GM19455 (cell line): ENCODE results near the gene MPP2.
"Not testable (repeated sequence)": the region's sequence is repeated elsewhere in the genome, so short reads cannot be mapped to it uniquely, and the experiment has no call there.

Source experiments
- ATAC-seq: cut with Tn5 transposase; IDR thresholded peaks from one replicate; pipeline ENCODE4 v1.9.1; 2021; ENCODE audit not compliant: unreplicated experiment

MPP2 gene

DNA sequence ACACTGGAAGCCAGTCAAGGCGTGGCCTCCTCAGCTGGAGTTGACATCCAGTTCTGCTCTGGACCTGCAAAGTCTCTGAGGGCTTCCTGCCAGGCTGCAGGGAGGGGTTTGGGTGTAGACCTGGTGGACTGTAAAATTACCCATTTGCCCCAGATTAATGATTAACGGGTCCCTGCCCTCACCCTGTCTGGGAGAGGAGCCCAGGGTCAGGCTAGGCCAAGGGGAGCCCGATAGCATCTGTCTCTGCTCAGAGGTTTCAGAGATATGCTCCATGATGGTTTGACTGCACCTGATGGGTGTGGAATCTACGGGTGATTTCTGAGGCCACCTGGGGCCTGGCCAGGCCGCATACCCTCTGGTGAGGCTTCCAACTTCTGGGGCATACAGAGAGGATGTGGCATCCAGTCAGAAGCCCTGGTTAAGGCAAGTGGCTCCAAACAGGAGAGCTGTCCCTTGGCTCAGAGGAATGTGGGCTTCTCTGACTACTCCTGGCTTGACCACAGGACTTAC is 23.8 kb upstream of the MPP2 start:
- no peak for ATAC-seq

DNA sequence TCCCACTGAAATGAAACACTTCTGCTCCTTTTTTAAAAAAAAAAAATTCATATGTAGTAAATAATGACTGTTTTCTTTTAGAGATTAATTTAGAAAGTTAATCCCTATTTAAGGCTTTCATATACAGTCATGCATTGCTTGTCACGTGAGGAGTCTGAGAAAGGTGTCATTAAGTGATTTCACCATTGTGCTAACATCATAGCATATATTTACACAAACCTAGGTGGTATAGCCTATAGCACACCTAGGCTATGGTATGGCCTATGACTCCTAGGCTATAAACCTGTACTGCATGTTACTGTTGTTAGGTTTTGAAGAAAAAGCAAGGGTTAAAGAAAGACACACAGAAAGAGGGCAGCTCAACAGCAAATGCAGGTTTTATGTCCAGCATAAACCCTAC is 21.3 kb upstream of the MPP2 start:
- no peak for ATAC-seq

DNA sequence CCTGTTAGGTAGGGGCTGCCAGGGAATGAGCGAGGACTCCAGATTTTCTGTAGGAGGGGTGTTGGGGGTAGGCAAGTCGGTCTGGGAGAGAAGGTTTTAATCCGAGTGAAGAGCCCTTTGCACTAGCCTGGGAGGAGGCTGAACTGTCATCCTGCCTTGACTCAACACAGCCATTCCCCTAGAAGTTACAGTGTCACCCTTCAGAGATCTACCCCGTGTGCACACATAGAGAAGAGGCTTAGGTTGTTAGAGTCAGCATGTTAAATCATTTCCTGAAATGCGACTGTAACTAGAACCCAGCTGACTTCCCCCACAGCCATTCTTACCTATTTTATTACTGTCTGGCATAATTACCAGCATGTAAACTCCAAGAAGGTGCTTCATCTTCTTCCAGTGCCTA is 20.6 kb upstream of the MPP2 start:
- ATAC-seq, result not testable (repeated sequence)

DNA sequence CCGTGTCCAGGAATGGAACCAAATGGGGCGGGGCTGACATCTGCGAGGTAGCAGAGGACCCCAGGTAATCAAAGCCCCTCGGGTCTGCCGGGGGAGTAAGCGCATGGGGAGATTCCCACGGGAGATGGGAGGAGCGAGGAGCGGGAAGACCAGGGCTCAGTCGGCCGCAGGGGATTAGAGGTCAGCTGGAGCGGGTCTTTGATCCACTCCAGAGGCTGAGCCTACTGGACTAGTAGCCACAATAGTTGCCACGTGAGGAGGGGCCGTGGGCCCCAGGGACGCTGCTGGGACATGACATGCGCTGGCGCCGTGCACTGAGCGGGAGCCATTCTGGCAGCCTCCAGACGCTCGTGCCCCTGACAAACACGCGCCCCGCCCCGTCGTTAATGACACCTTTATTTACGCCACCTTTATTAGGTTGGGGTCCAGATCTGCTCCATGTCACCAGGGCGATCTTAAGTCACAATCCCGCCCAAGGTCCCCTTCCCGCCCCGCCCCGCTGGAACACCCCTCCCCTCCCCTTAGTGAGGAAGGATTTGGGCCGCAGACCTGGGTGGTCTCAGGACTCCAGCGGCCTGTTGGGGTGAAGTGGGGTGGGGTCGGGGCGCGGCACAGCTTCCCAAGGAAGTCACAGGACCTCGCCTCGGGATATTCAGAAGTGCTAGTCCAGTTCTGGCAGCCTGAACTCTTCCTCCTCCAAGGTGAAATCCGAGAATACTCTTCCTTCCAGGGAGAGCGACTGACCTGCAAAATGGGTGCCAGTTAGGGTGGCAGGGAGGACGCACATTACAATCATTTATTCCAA is 19.9 kb upstream of the MPP2 start:
- no peak for ATAC-seq

DNA sequence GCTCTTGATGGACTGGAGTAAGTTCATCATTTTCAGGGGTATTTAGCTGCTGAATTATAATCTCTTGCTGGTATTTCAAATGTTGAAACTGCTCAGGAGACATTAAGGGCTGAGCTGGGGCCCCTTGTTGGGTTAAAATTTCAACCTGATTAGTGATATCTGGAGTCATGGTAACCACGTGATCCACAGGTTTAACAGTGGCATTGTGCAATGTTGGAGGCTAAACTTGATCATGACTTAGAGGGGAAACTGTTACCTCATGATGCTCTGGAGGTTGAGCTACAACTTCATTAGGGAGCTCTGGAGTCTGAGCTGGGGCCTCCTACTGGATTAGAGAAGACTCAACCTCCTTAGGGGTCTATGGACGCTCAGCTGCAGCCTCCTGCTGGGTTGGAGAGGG is 17.2 kb upstream of the MPP2 start:
- ATAC-seq, result no peak

DNA sequence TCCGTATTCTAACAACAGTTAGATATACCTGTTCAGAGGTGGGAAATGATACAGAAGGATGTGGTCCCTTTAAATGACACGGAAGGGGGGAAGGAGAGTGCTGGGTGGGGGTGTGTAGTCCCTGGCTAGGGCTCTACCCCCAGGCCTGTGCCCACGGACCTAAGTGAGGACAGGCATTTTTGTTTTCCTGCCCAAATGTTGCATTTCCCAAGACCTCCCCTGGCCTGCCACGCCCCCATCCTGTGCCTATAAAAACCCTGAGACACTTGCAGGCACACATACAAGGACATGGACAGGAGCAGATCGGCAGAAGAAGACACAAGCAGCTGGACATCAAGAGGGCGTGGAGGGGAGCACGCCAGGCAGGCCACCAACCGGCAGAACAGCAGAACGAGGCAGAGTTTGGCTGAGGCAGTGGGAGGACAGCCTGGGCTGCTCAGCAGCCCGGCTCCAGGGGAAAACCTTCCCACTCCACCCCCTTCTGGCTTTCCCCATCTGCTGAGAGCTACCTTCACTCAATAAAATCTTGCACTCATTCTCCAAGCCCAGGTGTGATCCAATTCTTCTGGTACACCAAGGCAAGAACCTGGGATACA is 13.3 kb upstream of the MPP2 start:
- no peak for ATAC-seq

DNA sequence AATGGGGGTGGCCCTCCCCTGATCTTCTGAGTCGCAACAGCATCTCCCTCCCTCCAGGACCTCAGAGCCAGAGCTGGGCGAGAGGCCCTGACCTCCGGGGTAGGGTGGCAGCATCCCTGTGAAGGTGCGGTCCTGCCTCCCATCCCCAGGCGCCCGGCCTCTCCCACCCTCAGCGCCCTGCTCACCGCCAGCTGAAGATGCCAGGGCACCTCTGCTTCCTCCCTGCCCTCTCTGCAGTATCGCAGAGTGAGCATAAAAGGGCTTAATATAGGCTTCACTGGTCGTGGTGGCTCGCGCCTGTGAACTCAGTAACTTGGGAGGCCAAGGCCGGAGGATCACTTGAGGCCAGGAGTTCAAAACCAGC is 10.7 kb upstream of the MPP2 start:
- no peak for ATAC-seq

DNA sequence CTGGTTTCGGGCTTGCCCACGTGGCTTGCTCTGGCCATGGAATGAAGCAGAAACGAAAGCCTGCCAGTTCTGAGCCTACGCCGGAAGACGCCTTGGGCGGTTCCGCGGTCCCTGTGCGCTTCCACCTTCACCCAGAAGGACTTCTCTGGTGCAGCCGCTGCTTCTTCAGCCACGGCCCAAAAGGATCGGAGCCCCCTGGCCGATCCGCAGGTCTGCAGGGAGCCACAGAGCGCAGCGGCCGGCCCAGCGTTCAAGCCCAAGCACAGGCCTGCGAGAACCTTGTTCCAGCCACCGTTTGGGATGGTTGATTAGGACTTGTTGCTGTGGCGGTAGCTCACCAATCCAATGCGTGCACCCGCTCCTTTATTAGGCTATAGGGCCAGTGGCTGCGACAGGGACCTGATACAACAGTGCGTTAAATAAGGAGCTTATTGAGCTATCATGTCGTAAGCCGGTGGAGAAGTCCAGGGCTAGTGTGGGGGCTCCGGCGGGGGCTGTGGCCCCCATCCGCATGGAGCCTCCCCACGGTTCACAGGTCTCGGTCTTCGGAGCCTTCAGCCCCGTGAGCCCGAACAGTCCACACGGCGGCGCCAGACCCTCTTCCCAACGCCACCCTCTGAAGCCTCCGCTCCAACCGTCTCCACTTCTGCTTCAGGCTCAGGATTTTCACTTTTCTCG is 10.2 kb upstream of the MPP2 start:
- ATAC-seq, result no peak

DNA sequence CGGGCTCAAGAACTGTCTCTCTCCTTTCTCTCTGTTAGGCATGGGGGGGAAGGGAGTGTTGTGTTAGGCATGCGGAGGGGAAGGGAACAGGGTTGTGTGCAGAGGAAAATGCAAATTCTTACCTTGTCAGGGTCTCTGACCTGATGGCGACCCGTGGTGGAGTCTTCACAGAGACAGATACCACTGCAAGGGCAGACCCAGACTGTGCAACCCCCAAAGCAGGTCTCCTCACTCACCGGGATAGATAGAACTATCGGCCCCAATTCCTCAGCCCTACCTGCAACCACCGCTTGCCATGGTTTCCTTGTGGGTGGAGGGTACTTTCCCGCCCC is 9.6 kb upstream of the MPP2 start:
- no peak for ATAC-seq

DNA sequence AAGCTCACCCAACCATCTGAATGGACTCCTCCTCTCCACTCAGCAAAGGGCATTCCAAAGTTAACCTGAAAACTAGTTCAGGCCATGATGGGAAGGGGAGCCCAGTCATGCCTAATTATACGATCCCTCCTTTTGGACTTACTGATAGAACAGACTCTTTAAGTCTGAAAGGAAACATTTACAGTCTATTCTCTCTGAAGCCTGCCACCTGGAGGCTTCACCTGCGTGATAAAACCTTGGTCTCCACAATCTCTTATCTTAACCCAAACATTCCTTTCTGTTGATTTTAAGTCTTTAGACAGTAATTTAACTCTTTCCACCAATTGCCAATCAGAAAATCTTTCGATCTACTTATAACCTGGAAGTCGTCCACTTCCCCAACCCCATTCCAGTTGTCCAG is 9.0 kb upstream of the MPP2 start:
- ATAC-seq, result no peak

DNA sequence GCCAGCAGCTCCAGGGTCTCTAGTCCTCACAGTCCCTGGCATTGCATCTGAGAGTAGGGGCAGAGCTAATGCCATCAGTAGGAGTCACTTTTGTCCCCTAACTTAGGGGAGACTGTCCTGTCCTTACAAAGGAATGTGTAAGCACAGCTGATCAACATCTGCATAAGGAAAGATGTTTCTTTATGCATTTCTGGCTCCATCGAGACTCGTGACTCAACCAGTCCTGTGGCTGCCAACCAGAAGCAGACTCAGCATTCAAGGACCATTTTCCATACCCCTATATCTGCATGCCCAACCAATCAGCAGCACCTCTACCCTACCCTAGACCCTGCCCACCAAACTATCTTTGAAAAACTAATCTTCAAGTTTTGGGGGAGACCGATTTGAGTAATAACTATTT is 8.2 kb upstream of the MPP2 start:
- no peak for ATAC-seq

DNA sequence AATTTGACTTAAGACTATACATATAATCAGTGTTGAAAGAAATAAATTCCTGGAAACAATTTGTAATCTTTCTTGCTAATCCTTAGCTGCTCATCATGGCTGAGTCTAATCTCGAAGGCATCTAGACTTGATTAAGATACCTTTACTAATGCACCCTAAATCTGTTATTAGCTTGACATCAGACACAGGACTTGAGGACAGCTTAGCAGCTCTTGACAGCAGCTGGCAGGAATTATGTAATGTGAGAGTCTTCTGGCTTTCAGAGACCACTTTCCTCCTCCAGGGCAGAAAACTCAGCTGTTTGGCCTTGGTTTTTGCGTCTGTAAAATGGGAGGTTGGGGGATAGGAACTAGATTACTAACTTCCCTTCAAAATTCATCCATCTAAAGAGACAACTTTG is 7.1 kb upstream of the MPP2 start:
- no peak for ATAC-seq

DNA sequence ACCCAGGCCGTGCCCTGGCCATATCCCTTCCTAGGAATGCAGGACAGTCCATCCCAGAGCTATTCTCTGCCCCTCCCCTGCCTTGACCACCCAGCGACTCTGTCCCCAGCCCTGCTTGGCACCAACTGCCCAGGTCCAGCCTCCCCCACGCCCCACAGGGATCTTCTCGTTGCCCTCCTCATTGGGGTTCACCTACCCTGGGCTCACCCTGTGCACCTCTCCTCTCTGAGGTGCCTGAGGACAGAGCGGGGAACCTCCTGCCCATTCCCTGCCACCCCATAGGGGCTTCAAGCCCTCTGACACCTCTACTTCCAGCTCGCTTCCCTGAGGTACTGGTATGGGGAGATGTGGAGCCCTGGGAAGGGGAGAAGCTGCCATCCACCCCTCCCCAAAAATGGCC is 6.2 kb upstream of the MPP2 start:
- no peak for ATAC-seq

DNA sequence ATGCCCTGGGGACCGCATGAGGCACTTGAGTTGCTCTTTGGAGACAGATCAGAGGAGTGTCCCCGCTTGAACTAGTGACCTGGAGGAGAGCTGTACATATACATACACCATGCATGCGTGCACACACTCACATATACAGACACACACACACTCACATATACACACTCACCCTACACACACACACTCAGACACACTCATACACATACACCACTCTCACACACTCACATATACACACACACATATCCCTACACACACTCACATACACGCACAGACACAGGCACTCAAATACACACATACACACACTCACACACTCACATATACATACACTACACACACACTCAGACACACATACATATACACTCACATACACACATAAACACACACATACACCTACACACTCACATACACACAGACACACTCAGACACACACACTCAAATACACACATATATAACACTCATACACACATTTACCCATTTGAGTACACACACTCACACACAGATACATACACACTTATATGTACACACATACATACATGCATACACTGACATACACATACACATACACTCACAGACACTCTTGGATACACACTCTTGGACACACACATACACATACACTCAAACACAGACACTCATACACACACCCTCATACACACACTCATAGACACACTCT is 5.4 kb upstream of the MPP2 start:
- ATAC-seq, result no peak

DNA sequence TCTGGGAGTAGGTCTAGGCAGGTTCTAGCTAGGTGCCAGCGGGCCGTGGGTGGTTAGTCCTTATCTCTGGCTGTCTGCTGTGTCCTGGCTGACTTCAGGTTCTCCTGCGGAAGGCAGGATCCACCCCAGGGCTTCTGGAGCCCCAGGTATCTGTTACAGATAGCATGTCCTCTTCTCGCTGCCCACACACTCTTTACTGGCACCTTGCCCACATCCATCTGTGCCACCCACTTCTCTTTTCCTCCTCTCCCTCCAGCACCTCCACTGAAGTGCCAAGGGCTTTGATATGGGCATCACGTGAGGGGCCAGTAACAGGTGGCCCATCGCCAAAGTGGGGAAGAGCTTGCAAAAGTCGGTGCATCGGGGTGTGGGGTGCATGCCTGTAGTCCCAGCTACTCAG is 4.6 kb upstream of the MPP2 start:
- ATAC-seq, result no peak

DNA sequence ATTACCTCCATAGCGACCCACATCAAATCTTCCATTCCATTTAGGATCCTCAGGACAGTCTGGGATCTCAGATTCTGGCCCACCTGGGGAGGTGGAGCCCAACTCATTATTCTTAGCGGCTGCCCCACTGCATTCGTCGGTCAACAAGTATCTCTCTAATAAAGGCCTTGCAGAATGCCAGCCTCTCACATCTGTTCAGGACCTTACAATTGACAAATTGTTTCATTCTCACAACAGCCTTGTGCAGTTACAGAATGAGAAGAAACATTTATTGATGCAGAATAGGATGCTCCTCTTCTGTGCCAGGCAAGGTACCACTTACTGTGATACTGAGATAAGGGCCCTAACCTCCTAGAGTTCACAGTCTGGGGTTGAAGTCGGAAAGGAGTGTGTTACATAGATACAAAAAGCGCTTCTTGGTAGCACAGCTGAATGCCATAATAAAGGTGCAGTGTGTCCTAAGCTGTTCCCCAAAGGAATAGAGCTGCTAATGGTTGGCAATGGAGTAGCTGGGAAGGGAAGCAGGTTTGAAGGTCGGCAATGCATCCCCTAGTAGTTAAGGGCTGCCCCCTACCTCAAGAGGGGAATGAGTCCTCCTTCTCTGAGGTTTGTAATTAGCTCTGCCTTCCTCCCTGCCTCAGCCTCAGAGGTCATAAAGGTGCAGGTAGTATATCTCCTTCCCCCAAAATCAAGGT is 2.3 kb upstream of the MPP2 start:
- ATAC-seq, result no peak

DNA sequence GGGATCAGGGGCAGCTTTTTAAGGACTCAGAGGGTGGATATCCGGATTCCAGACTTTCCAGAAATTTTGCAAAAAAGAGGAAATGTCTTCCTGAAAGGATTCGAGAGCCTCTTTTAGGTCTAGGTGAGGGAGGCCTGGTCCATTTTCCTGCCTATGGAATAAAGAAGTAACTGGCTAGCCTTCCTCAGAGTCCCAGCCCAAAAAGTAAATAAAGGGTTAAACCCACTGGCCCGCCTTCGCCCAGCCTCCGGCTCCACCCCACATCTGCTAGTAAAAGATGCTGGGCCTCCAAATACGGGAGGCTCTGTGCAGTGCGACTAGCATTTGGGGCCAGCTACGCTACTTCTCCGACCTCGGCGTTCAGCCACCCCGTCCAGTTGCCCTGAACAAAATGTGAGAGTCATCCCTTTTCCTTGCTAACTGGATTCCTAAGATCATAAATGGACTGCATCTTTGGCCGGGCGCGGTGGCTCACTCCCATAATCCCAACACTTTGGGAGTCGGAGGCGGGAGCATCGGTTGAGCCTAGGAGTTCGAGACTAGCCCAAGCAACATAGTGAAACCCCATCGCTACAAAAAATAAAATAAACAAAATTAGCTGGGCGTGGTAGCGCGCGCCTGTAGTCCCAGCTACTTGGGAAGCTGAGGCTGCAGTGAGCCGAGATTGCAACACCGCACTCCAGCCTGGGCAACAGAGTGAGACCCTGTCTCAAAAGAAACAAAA is 824 bp upstream of the MPP2 start:
- no peak for ATAC-seq

DNA sequence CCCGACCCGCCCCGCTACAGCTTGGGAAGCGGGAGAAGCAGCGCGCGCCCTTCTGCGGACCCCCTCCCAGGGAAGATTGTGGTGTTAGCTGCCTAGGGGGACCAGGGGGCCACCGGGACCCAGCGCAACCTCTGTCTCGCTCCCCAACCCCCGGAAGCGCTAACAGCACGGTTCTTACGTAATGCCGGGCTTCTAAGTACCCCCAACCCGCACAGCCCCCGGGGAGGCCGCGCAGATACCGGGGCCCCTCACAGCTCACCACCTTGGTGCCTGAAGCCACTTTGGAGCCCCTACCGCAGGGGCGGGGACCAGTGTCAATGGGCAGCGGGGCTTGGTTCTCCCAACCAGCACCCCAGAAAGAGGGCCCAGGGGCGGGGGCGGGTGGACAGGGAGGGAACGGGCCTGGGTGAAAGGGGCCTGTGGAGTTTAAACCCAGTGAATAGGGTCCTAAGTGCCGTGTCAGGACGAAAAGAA is 348 bp downstream of the MPP2 start:
- no peak for ATAC-seq

DNA sequence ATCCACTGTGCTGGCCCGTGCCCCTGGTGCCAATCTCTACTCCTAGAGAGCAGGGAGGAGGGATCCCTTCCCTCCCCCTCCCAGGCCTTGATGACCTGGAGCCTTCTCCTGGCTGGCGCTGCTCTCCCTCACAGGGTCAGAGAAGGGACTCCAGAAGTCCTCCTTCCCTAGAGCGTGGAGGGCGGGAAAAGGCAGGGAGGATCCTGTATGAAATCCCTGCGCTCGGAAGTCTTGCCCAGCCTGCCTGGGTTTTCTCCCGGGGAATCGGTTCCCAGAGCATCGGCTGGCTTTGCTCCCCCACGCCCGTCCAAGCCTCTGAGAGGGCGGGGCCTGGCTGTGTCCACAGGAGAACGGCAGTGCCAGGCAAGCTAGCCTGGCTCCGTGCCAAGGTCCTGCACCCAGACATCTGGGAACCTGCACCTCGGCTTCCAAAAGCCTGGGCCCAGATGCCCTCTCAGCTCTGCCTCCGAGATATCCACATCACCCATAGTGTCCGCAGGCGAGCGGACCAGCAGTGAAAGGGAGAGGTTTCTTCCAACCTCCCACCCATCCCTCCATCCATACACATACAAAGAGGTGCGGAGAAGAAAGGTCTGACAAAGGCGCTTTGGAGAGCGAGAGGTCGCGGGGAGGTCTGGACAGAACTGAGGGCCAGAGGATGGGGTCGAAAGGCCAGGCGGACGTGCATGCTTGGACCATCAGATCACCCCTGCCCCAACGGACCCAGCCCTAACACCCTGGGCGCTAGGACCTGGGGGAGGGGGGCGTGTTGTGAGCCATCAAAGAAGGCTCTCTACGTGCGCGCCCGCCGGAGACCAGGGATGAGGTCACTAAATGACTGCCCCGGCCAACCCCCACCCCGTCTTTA is 1.1 kb downstream of the MPP2 start:
- no peak for ATAC-seq
